GDM1 (cell line): ENCODE measurements around the gene ANKS1B.
"Not testable (repeated sequence)": the region's sequence is repeated elsewhere in the genome, so short reads cannot be mapped to it uniquely, and the experiment has no call there.

Experiments
- DNase-seq: peaks from one replicate; lab custom pipeline; 2025; lab: John Stamatoyannopoulos, UW

Gene ANKS1B

DNA sequence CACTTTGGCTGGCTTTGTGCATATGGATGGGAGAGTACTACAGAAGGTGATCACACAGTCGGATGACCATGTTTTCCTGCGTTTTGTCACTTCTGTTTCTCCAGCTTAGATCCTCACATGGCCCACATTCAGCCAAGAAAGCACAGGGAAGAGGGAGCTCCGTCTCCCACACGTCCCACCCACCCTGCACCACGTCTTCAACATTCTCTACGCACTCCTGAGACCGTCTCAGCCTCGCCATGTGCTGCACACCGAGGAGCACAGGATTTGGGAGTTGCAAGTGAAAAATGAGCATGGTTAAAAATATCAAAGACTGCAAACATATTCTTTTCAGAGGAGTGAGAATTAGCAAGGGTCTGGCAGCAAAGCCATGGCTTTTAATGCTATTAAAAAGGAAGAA, 1217.5 kb downstream of the ANKS1B start:
- no peak for DNase-seq

DNA sequence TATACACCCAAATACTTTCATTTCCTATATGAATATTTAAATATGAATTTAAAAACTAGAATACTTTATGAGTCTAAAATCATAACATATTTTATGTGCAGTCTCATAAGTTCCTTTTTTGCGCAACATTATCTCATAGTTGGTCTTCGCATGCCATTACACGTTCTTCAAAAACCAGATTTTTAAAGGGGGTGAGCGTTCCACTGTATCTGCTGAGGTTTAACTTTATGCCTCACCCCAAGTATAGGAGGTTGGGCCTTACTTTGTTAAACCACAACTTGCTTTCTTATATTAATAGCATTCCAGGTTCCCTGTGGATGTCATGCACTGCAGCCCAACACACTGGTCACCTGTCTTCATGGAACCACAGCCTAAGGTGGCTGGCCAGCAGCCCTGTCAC, 1221.1 kb downstream of the ANKS1B start:
- DNase-seq = no peak

DNA sequence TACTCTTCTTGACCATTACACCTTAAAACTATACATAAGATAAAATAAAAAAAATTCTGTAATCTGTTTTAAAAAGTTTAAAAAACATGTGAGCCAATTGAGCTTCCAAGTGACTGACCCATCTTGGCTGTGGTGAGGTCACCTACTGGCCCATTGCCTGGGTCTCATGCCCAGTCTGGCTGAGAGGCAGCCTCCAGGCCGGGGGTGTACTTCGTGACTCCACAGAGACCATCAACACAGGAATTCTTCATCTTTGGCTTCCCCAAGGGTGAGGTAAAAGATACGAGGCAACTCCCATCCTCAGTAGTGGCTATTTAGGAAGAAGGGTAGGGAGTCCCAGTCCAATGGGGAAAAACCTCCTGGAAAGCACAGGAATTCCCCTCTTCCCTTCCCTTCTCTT, 1226.4 kb downstream of the ANKS1B start:
- no peak for DNase-seq

DNA sequence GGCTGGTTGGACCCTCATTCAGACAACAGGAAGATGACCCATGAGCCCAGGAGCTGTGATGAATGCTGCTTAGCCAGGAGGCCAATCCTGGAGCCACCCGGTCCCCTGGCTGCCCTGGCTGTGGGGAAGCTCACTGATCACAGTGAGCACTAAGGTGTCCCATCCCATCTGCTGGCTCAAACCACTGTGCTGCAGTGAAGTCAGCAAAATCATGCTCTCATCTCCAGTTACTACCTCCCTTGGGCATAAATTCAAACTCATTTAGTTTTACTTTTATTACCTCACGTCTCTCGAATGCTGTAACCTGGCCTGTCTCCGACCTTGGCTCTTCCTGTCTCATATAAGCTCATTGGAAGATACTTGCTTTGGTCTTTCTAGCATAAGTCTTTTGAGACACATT, 1227.3 kb downstream of the ANKS1B start:
- DNase-seq = no peak

DNA sequence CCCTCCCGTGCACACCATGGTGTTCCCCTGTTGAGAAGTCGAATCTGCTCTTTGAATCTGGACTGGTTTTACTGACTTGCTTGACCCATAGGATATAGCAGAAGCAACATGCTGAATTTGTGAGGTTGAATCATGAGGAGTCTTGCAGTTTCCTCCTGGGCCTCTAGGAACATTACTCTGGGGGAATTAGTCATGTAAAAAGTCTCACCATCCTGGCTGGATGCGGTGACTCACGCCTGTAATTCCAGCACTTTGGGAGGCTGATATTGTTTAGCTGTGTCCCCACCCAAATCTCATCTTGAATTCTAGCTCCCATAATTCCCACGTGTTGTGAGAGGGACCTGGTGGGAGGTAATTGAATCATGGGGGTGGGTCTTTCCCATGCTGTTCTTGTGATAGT, 1228.9 kb downstream of the ANKS1B start:
- DNase-seq = not testable (repeated sequence)

DNA sequence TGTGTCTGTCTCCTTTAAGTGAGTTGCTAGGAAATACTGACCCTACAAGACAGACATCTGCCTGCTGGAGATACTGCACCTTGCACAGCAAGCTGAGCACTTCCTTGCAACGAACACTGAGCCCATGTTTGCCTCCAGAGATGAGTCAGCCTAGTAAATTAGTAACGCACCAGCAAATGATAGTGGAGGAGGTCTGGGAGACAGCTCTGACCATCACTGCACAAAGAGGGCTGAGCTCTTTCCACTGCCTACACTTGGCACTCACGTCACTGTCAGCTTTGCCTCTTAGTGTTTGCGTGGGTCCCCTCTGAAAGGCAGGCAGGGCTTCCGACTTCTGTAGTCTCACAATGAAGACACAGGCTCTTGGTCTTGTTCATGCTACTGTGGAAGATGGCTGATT, 1230.6 kb downstream of the ANKS1B start:
- no peak for DNase-seq

DNA sequence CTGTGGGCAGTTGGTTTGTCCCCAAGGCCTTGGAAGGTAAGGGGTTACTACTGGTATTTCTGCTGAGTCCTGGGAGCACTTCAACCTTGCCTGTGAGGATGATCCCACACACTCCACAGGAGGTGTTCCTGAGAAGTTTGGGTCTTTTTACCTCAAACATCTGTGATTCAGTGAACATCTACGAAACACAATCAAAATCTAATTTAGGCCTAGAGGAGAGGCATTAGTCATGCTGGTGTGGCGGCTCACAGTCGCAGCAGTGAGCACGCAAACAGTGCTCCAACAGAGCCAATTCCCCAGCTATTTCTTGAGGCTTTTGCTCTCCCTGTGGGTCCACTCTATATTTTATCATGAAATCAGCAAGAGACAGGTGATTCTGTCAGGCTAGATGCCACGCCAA, 1232.0 kb downstream of the ANKS1B start:
- DNase-seq = no peak

DNA sequence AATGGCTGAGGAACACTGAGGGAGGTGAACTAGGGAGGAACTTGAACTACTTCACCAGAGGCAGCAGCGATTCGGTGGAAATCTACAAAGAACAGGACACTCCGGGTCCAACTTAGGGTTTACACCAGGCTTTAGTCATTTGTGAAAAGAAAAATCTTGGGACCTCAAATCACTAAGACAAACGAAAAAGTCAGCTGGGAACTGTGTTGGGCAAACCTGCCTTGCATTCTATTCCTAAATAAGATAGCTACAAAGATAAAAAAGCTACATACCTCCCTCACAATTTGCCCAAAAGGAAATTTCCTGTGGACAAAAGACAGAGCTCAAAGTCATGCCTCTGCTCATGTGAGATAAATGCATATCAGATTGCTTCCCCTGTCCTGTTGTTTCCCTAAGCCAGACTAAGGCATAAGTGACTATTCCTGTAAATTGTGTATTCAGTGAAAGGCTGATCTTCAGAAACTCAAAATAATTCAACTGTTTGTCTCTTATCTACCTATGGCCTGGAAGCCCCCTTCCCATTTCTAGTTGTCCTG, 1233.1 kb downstream of the ANKS1B start:
- no peak for DNase-seq

DNA sequence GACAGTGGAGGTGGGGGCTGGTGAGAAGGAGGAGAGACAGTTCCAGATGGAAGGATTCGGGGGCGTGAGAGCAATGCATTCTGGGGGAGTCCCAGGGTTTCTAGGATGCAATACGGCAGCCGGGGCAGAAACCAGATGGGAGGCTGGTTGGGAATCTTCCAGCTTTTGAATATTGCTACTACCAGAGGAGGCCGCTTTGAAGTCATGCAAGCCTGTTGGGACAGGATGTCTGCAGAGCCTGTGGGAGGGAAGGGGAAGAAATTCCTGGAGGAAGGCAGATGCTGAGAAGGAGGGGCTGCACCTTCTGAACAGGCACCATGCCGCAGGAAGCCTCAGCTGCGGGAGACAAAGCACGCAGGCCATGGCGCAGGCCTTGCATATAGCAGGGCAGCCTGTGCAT, 1234.2 kb downstream of the ANKS1B start:
- no peak for DNase-seq

DNA sequence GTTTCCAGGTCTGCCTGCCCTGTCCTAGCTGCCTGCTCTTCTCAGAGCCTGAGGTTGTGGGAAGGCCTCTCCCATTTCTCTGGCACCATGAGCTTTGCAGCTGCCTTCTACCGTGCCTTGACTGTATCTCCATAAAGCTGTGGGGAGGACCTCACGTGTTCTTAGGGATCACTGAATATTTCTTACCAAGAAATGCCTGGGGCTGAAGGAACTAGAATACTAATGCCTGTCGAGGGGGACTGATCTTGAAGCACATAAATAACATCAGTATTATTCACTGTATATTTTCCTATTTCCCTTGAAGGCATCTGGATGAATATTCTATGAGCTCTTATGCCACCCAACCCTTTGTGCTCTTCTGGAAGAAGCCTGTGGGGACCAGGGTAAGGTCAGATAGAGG, 1236.3 kb downstream of the ANKS1B start:
- DNase-seq = no peak

DNA sequence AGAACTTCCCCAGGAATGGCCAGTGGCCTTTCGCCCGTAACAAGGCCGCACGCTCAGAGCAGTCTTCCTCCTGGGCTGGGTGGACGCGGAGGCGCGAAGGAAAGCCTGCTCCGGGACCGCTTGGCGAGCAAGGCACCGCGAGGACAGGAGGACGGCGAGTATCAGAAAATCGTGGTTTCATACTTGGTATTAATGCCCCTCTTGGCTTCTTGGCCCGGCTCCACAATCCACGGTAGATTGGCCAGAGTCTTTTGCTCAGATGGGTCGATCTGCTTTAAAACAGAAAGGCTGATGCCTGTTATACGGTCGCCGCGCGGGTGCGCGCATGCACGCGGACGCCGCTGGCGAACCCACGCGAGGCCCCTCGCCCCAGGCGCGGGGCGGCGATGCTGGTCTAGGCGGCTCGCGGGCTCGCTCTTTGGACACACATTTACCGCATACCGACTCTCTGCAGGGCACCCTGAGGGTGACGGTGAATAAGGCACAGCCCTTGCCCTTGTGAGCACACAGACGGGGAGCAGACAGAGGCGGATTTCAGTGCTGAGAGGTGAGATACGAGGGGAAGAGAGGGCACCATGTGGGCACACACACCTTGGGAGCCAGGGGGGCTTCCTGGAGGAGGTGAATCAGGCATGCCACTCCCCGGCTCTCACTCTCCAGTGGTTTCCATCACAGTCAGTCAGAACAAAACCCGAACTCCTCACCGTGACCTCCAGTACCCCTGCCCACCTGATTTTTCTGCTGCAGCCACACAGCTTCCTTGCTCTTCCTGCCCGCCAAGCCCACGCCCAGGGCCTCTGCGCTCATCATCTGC, 1239.0 kb downstream of the ANKS1B start:
- DNase-seq = no peak

DNA sequence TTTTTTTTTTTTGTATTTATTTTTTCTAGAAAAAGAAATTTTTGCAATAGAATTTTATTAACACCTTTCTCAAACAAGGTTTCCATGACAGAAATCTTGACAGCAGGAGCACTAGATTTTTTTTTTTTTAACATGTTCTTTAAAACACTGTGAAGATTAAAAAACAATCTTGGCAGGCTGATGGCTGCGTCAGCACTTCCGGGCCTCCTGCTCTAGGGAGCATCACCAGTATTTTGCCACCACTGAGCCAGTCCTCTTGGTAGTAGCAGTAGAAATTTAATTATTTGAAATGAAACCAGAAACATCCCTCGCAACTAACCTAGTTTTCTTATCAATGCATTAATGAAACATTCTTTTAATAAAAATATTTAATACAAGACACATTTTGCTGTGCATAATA, 1240.1 kb downstream of the ANKS1B start:
- no peak for DNase-seq

DNA sequence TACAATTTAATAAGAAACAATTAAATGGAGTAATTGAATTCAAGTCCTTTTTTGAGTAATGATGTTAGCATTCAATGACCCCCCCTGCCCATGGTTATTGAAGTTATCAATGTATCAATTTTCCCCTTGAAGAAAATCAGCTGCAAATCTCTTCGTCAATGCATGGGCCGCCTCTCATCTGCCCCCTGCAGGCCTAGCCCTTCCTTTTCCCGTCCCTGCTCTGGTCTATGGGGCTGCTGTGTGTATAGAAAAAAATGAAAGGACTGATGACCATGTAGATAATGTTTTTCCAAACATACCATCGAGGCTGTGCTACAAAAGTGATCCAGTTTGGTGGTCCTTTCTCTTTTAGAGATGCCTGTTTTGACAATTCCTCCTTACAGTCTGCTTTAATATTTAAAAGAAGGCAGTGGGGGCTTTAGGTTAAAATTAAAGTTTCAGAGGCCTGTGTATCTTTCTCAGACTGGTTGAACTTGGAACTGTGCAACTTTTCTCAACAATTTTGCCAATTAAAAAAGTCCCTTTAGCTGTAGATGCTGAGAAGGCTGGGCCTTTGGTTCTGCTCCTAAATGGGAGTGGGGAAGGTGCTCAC, 1241.3 kb downstream of the ANKS1B start:
- no peak for DNase-seq

DNA sequence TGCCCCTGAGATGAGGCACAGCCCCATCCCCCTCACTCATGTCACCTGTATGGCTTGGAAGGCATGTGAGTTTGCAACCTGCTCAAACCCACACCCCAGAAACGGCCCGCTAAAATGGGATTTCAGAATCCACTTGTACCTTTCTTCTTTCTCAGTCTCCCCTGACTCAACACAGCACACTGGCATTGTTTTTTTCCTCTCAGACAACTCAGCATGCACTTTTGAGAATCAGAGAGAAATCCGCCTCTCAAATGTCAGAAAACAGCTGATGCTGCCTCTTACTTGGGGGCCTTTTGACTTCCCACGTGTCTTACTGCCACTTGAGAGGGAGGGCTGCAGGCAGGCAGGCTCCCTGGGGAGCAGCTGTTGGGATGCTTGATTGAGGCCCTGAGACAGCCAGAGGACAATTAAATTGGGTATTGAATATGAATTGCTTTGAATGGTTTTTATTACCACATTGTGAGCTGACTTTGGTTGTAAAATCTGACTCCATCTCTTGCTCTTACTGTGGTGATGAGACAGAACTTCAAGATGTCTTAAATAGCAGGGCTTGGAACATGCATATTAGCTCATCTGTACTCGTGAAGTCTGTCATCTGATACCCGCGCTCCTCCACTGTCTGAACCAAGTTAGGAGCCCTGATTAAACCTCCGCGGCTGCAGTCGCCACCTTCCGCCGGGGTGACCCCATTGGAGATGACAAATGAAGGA, 1243.0 kb downstream of the ANKS1B start:
- DNase-seq = no peak

DNA sequence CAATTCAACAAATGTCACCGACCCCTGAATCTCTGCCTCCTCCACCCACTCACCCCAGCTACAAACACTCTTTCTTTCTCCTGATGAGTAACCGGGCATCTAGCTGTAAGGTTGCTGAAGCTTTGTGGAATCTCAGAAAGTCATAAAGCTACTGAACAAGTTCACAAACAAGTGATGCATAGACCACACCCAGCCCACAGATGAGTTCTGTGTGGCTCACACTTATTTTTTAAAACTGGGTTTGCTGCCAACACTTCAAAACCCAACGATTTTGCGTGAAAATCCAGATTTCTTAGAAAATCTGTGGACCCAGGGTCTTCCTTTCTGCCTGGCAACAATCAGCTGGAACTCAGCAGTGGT, 1243.6 kb downstream of the ANKS1B start:
- no peak for DNase-seq

DNA sequence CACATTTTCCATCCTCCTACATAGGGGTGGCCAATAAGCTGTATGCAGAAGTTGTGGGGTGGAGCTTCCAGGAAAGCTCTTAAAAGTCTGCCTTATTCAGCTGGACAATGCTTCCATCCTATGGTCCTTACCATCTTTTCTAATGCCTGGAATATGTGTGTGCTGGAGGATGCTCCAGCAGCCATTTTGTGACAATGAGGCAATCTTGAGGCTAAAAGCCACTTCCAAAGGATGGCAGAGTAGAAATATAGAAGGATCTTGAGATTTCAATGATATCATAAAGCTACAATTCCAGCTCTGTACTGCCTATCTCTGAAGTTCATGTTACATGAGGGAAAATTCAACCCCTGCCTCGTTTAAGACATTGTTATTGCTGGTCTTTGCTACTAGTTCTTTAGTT, 1244.0 kb downstream of the ANKS1B start:
- no peak for DNase-seq

DNA sequence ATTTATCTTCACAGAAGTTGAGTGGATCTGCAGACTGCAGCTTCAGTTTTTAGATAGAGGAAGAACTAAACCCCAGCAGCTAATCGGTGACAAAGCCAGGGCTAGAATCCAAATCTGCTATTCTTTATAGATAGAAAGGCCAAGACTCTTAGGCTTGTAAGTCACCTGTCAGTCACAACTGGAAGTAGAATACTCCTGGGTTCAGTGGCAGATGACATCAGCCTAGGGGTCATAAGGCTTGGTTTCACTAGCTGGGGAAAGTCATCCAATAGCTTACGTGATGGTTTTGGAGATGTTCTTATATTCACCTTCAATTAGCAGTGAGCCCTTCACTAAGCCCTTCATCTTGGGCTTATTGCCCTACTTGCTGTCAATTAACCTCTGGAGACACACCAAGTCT, 1246.2 kb downstream of the ANKS1B start:
- DNase-seq = no peak

DNA sequence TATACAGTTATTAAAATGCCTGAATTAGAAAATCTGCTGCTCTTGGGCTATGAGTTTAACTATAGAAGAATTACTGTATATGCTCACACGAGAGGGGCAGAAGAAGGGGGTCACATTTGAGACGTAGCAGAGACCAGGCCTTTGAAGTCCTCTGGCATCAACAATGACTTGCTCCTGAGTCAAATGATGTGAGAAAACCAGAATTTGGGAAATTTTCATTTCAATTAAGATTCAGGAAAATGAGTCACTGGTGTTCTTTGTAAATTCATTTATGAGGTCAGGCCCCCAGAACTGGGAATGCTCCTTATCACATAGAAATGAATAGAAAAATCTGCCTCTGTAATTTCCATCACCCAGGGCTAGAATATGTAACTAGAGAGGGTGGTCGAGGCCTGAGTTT, 1246.7 kb downstream of the ANKS1B start:
- DNase-seq = no peak

DNA sequence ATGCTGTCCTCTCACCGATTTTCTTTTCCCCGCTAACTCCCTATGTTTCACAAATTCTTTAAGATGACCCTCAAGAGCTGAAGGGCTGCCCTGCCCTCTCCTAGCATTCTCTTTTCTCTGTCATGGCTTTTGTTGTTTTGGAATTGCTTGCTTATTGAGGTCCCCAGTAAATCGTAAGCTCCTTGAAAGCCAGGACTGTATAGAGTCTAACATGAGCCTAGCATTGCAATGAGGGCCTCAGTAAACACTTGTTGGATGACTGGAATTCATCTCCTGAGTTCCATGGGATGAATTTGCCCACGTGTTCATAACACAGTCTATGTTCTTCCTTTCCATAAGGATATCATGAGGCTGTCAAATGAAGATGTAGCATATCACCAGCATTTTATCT, 1247.4 kb downstream of the ANKS1B start:
- DNase-seq = no peak

DNA sequence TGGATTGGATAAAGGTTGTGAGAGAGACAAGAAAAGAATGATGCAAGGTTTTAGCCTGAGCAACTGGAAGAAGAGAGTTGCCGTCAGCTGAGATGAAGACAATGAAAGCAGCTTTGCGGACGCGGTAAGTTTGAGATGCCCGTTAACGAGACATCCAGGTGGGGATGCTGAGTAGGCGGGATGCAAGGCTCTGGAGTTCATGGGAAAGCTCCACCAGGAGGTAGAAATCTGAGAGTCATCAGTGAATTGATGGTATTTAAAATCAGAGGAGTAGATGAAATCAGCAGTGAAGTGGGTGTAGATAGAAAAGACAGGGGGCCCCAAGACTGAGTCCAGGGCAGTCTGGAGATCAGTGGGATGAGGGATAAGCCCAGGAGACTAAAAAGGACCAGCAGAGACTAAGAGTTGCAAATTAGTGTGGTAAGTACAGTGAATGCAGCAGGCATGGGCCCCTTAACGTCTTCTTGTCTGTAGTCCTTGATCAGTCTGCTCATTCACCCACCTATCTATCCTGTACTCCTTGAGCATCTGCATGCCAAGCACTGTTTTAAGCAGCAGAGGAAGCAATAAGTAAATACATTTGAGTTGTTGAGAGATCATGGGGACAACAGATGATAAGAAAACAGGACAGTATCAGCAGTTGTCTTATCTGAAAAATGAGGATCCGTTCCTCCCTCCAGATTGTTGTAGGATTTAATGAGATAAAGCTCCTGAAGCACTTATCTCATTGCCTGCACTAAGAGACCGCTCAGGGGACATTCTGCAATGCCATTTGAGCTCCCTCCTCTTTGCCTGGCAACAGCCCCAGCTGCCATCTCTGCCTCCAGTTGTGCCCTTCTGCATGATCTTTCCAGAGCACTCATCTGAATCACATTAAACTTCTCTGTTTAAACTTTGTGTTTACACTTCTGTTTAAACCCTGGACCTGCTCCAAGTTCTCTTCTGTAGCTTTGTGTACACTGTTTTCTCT, 1248.1 kb downstream of the ANKS1B start:
- no peak for DNase-seq

DNA sequence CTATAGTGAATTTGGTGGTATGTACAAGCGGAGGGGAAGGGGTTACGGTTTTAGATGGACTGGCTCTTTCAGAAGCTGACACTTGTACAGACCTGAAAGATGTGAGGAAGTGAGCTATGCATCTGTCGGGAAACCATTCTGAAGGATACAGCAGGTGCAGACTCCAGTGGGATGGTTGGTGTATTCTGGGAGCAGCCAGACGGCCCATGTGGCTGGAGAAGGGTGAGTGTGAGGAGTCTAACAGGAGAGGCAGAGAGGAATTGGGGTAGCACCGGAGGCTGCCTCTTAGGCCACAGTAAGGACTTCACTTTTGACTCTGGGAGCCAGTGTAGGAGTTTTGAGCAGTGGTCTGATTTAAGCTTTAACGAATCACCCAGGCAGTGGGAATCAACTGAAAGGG, 1248.9 kb downstream of the ANKS1B start:
- no peak for DNase-seq
